ENCODE measurements around the gene MAPK8. TPM values are rescaled to one million over a fixed set of nuclear protein-coding genes. Genes with fewer than 3 reads are reported as not detected.
"Not testable (repeated sequence)": the region's sequence is repeated elsewhere in the genome, so short reads cannot be mapped to it uniquely, and the experiment has no call there.

The MAPK8 gene
- total and polyA plus RNA-seq, 2 donors, result 22.6 to 62.1 TPM

- no peaks in the 10 kb centered on the region for H3K9me3 ChIP-seq (ENCODE audit: control insufficient read depth in 2 of 2, insufficient read depth in 1 of 2, low read length in 1 of 2)
- H3K4me3 ChIP-seq (ENCODE audit: low read length in 2 of 2), result no peak overlapping the region
- H3K27ac ChIP-seq (ENCODE audit: low read depth in 1 of 2, low read length in 1 of 2), result no peak overlapping the region
- DNase-seq (ENCODE audit: low read depth in 6 of 9, low spot score in 9 of 9), result no peak
- H3K36me3 ChIP-seq (ENCODE audit: control insufficient read depth in 2 of 2, insufficient read depth in 2 of 2, low read length in 1 of 2), result peaks cover 0 to under 1% of the 10 kb centered on the region in 2 donors
- H3K4me1 ChIP-seq (ENCODE audit: control insufficient read depth in 2 of 2, insufficient read depth in 2 of 2, low read length in 2 of 2), result no peaks in the 10 kb centered on the region
- 96% methylated on average over 7 of the region's 7 CpGs for WGBS
- H3K27me3 ChIP-seq (ENCODE audit: control insufficient read depth in 2 of 2, insufficient read depth in 1 of 2, low read length in 1 of 2), result no peaks in the 10 kb centered on the region
Measured at GRCh38 chr10:48336978-48337599, 30.6 kb downstream of the MAPK8 start.

GRCh38 chr10:48340734-48341133, 34.3 kb downstream of the MAPK8 start:
- no peak overlapping the region for H3K4me3 ChIP-seq (ENCODE audit: low read length in 2 of 2)
- DNase-seq (ENCODE audit: low read depth in 6 of 9, low spot score in 9 of 9), result no peak
- H3K27me3 ChIP-seq (ENCODE audit: control insufficient read depth in 2 of 2, insufficient read depth in 1 of 2, low read length in 1 of 2), result no peaks in the 10 kb centered on the region
- no peaks in the 10 kb centered on the region for H3K9me3 ChIP-seq (ENCODE audit: control insufficient read depth in 2 of 2, insufficient read depth in 1 of 2, low read length in 1 of 2)
- H3K27ac ChIP-seq (ENCODE audit: low read depth in 1 of 2, low read length in 1 of 2), result no peak overlapping the region
- no peaks in the 10 kb centered on the region for H3K36me3 ChIP-seq (ENCODE audit: control insufficient read depth in 2 of 2, insufficient read depth in 2 of 2, low read length in 1 of 2)
- no peaks in the 10 kb centered on the region for H3K4me1 ChIP-seq (ENCODE audit: control insufficient read depth in 2 of 2, insufficient read depth in 2 of 2, low read length in 2 of 2)

GRCh38 chr10:48343106-48343505, 36.6 kb downstream of the MAPK8 start:
- H3K4me3 ChIP-seq (ENCODE audit: low read length in 2 of 2), result no peak overlapping the region
- H3K27ac ChIP-seq (ENCODE audit: low read depth in 1 of 2, low read length in 1 of 2), result no peak overlapping the region
- no peaks in the 10 kb centered on the region for H3K27me3 ChIP-seq (ENCODE audit: control insufficient read depth in 2 of 2, insufficient read depth in 1 of 2, low read length in 1 of 2)
- 96% methylated on average over 2 of the region's 2 CpGs for WGBS
- no peak for DNase-seq (ENCODE audit: low read depth in 6 of 9, low spot score in 9 of 9)
- no peaks in the 10 kb centered on the region for H3K36me3 ChIP-seq (ENCODE audit: control insufficient read depth in 2 of 2, insufficient read depth in 2 of 2, low read length in 1 of 2)
- H3K4me1 ChIP-seq (ENCODE audit: control insufficient read depth in 2 of 2, insufficient read depth in 2 of 2, low read length in 2 of 2), result no peaks in the 10 kb centered on the region
- H3K9me3 ChIP-seq (ENCODE audit: control insufficient read depth in 2 of 2, insufficient read depth in 1 of 2, low read length in 1 of 2), result no peaks in the 10 kb centered on the region

- Histone ChIP-seq H3K4me3 (ENCODE audit: low read length in 2 of 2) (no peak overlapping the region), H3K27me3 (ENCODE audit: control insufficient read depth in 2 of 2, insufficient read depth in 1 of 2, low read length in 1 of 2) (no peaks in the 10 kb centered on the region), H3K27ac (ENCODE audit: low read depth in 1 of 2, low read length in 1 of 2) (no peak overlapping the region), H3K4me1 (ENCODE audit: control insufficient read depth in 2 of 2, insufficient read depth in 2 of 2, low read length in 2 of 2) (no peaks in the 10 kb centered on the region), H3K36me3 (ENCODE audit: control insufficient read depth in 2 of 2, insufficient read depth in 2 of 2, low read length in 1 of 2) (no peaks in the 10 kb centered on the region), H3K9me3 (ENCODE audit: control insufficient read depth in 2 of 2, insufficient read depth in 1 of 2, low read length in 1 of 2) (no peaks in the 10 kb centered on the region)
- 95% methylated on average over 3 of the region's 3 CpGs for WGBS
- DNase-seq (ENCODE audit: low read depth in 6 of 9, low spot score in 9 of 9), result no peak
Measured at GRCh38 chr10:48343921-48344598, 37.6 kb downstream of the MAPK8 start.

- not testable (repeated sequence) for H3K27ac ChIP-seq (ENCODE audit: low read depth in 1 of 2, low read length in 1 of 2); H3K9me3 ChIP-seq (ENCODE audit: control insufficient read depth in 2 of 2, insufficient read depth in 1 of 2, low read length in 1 of 2); H3K27me3 ChIP-seq (ENCODE audit: control insufficient read depth in 2 of 2, insufficient read depth in 1 of 2, low read length in 1 of 2); H3K4me1 ChIP-seq (ENCODE audit: control insufficient read depth in 2 of 2, insufficient read depth in 2 of 2, low read length in 2 of 2); H3K4me3 ChIP-seq (ENCODE audit: low read length in 2 of 2); DNase-seq (ENCODE audit: low read depth in 6 of 9, low spot score in 9 of 9); H3K36me3 ChIP-seq (ENCODE audit: control insufficient read depth in 2 of 2, insufficient read depth in 2 of 2, low read length in 1 of 2)
- 98% methylated on average over 9 of the region's 9 CpGs for WGBS
Measured at GRCh38 chr10:48346248-48346647, 39.8 kb downstream of the MAPK8 start.

- not testable (repeated sequence) for DNase-seq (ENCODE audit: low read depth in 6 of 9, low spot score in 9 of 9); H3K4me3 ChIP-seq (ENCODE audit: low read length in 2 of 2)
- 100% methylated on average over 2 of the region's 2 CpGs for WGBS
Measured at GRCh38 chr10:48347539-48347938, 41.1 kb downstream of the MAPK8 start.

GRCh38 chr10:48347943-48348342, 41.5 kb downstream of the MAPK8 start:
- H3K27ac ChIP-seq (ENCODE audit: low read depth in 1 of 2, low read length in 1 of 2); H3K36me3 ChIP-seq (ENCODE audit: control insufficient read depth in 2 of 2, insufficient read depth in 2 of 2, low read length in 1 of 2); DNase-seq (ENCODE audit: low read depth in 6 of 9, low spot score in 9 of 9); H3K9me3 ChIP-seq (ENCODE audit: control insufficient read depth in 2 of 2, insufficient read depth in 1 of 2, low read length in 1 of 2); H3K4me1 ChIP-seq (ENCODE audit: control insufficient read depth in 2 of 2, insufficient read depth in 2 of 2, low read length in 2 of 2); H3K27me3 ChIP-seq (ENCODE audit: control insufficient read depth in 2 of 2, insufficient read depth in 1 of 2, low read length in 1 of 2); H3K4me3 ChIP-seq (ENCODE audit: low read length in 2 of 2): not testable (repeated sequence)
- 98% methylated on average over 4 of the region's 4 CpGs for WGBS

More at GRCh38 chr10:48347539-48347938, 41.1 kb downstream of the MAPK8 start:
- H3K4me1 ChIP-seq (ENCODE audit: control insufficient read depth in 2 of 2, insufficient read depth in 2 of 2, low read length in 2 of 2); H3K27me3 ChIP-seq (ENCODE audit: control insufficient read depth in 2 of 2, insufficient read depth in 1 of 2, low read length in 1 of 2); H3K36me3 ChIP-seq (ENCODE audit: control insufficient read depth in 2 of 2, insufficient read depth in 2 of 2, low read length in 1 of 2); H3K9me3 ChIP-seq (ENCODE audit: control insufficient read depth in 2 of 2, insufficient read depth in 1 of 2, low read length in 1 of 2); H3K27ac ChIP-seq (ENCODE audit: low read depth in 1 of 2, low read length in 1 of 2): not testable (repeated sequence)

- H3K4me1 ChIP-seq (ENCODE audit: control insufficient read depth in 2 of 2, insufficient read depth in 2 of 2, low read length in 2 of 2), result no peaks in the 10 kb centered on the region
- no peak overlapping the region for H3K27ac ChIP-seq (ENCODE audit: low read depth in 1 of 2, low read length in 1 of 2)
- no peak for DNase-seq (ENCODE audit: low read depth in 6 of 9, low spot score in 9 of 9)
- H3K27me3 ChIP-seq (ENCODE audit: control insufficient read depth in 2 of 2, insufficient read depth in 1 of 2, low read length in 1 of 2), result no peaks in the 10 kb centered on the region
- 98% methylated on average over 2 of the region's 2 CpGs for WGBS
- peaks cover 0 to 8% of the 10 kb centered on the region in 2 donors for H3K9me3 ChIP-seq (ENCODE audit: control insufficient read depth in 2 of 2, insufficient read depth in 1 of 2, low read length in 1 of 2)
- no peaks in the 10 kb centered on the region for H3K36me3 ChIP-seq (ENCODE audit: control insufficient read depth in 2 of 2, insufficient read depth in 2 of 2, low read length in 1 of 2)
- no peak overlapping the region for H3K4me3 ChIP-seq (ENCODE audit: low read length in 2 of 2)
Measured at GRCh38 chr10:48353246-48353645, 46.8 kb downstream of the MAPK8 start.

GRCh38 chr10:48357631-48358030, 51.2 kb downstream of the MAPK8 start:
- 98% methylated on average over 5 of the region's 5 CpGs for WGBS

More at GRCh38 chr10:48357631-48358030, 51.2 kb downstream of the MAPK8 start:
- Histone ChIP-seq H3K4me1 (ENCODE audit: control insufficient read depth in 2 of 2, insufficient read depth in 2 of 2, low read length in 2 of 2) (no peaks in the 10 kb centered on the region), H3K9me3 (ENCODE audit: control insufficient read depth in 2 of 2, insufficient read depth in 1 of 2, low read length in 1 of 2) (peaks cover 0 to 8% of the 10 kb centered on the region in 2 donors), H3K27ac (ENCODE audit: low read depth in 1 of 2, low read length in 1 of 2) (no peak overlapping the region), H3K27me3 (ENCODE audit: control insufficient read depth in 2 of 2, insufficient read depth in 1 of 2, low read length in 1 of 2) (no peaks in the 10 kb centered on the region), H3K4me3 (ENCODE audit: low read length in 2 of 2) (no peak overlapping the region), H3K36me3 (ENCODE audit: control insufficient read depth in 2 of 2, insufficient read depth in 2 of 2, low read length in 1 of 2) (no peaks in the 10 kb centered on the region)
- no peak for DNase-seq (ENCODE audit: low read depth in 6 of 9, low spot score in 9 of 9)
